GM18861 (cell line): ENCODE results near the gene TNFAIP1.

Experiments used
- ATAC-seq: cut with Tn5 transposase; IDR thresholded peaks from one replicate; pipeline ENCODE4 v1.9.1; 2021; ENCODE audit not compliant: unreplicated experiment

TNFAIP1 gene

GRCh38 chr17:28395426-28395825 lies 59.9 kb downstream of the TNFAIP1 start:
- no peak for ATAC-seq

GRCh38 chr17:28395968-28396367 lies 60.4 kb downstream of the TNFAIP1 start:
- no peak for ATAC-seq
